GM19023 (cell line): ENCODE data around the gene SPATA31C1.
"Not testable (repeated sequence)": the region's sequence is repeated elsewhere in the genome, so short reads cannot be mapped to it uniquely, and the experiment has no call there.

Source experiments
- ATAC-seq: cut with Tn5 transposase; IDR thresholded peaks from one replicate; pipeline ENCODE4 v1.9.1; 2021; ENCODE audit warnings: mild to moderate bottlenecking, moderate library complexity; ENCODE audit not compliant: unreplicated experiment

Gene SPATA31C1

GRCh38 chr9:87886210-87886932 is 31.4 kb upstream of the SPATA31C1 start:
- ATAC-seq: no peak

DNA sequence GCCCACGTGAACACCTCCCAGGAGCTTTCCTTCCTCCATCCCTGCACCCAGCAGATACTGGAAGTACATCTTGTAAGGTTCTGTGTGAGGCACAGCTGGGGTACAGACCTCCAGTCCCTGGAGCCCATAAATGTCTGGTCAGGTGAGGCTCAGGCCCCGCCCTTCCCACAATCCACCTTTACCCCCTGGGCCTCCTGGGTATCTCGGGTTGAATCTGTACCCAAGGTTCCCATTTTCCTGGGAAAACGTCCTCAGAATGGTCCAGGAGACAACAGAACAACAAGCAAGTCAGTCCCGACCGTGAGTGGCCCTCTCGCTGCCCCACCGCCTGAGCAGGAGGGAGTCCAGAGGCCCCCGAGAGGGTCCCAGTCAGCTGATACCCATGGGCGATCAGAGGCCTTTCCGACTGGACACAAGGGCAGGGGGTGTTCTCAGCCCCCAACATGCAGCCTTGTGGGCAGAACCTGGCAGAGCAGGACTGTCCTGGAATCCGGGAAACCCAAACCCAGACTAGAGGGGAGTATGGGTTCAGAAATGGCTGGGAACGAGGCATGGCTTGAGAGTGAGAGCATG is 30.7 kb upstream of the SPATA31C1 start:
- ATAC-seq: no peak

GRCh38 chr9:87887661-87888480 is 29.9 kb upstream of the SPATA31C1 start:
- ATAC-seq: no peak

DNA sequence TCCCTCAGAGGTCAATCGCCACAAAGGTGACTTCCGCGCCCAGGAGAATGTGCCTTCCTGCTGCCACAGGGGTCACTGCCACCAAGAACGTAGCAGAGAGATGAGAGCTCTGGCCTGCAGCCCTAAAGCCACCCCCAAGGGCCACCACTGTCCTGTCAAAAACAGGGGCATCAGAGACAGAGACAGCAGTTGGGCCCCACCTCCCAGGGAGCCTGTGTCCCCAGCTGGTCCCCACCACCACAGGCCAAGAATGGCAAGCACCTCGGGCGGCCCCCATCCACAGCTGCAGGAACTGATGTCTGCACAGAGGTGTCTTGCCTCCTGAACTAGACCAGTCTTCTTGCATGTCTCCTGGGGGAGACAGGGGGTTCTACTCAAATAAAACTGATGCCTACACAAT is 29.3 kb upstream of the SPATA31C1 start:
- ATAC-seq: no peak

- ATAC-seq: no peak
Observed at GRCh38 chr9:87889065-87889881, 28.5 kb upstream of the SPATA31C1 start.

DNA sequence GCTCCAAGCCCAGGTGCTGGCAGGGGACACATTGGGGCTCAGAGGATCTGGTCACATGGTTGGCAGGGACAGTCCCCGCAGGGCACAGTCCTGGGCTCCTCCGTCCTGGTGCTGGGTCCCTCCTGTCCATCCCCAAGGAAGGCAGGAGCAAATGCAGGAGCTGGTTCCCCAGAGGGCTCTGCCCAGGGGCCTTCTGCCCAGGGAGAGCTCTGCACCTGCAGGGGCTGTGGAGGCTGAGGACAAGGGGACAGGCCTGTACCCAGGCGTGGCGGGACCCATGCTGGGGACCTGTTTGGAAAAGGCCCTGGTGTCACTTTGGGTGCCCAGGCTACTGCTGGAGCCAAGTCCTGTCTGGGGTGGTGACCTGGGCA is 27.9 kb upstream of the SPATA31C1 start:
- no peak for ATAC-seq

DNA sequence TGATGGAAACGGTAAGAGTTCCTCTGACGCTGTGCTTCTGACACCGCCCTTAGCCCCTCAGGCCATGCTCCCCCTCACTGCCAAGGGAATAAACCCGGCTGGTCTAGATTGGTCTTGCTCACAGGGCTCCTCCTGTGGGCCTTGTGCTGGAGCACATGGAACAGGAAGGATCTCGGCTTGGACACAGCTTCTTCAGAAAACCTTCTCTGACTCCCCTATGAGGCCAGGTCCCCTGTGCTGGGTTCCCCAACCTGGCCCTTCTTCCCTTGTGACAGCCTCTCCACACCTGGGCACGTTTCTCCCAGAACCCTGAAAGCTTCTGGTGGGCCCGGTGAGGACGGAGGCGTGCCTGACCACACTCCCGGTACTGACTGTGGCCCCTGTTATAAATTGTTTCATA is 26.9 kb upstream of the SPATA31C1 start:
- ATAC-seq: no peak

- ATAC-seq: no peak
Observed at GRCh38 chr9:87891754-87892153, 26.0 kb upstream of the SPATA31C1 start.

DNA sequence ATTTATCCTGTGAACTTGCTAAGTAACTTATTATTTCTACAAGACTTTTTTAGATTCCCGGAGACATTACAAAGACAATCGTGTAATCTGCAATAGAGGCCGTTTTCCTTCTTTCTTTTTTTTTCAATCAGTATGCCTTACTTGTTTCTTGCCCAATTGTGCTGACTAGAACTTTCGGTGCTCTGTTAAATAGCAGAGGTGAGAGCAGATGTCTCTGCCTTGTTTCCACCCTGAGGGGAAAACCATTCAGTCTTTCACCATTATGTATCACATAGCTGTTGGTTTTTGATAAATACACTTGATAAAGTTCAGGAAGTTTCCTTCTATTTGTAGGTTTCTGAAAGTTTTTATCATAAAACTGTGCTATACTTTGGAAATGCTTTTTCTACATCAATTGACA is 24.8 kb upstream of the SPATA31C1 start:
- ATAC-seq: no peak

DNA sequence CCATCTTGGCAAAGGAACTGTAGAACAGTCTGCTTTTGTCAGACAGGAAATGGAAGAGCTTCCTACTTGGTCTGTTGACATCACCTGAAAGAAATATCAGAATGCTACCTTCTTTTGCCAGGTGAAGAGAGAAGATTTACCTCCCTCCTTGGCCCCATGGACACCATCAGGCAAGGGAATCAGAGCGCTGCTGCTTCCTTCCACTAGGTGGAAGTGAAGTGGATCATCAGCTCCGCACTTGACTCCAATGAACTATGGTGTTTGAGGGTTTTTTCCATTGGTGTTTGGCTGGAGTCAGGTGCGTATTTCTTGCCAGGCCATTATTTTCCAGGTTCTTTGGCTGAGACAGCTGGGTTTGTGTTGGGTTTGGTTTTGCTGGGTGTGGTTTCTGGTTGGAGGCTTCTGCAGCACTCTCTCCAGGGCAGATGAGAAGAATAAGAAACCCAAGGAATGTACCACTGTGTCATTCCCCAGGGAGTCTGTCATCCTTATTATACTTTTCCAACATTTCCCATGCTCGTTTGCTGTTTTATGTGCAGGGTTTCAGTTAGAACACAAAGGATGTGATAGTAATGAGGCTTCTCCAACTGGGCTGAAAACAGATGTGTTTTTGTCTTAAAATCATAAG is 22.6 kb upstream of the SPATA31C1 start:
- ATAC-seq: no peak

- ATAC-seq: no peak
Observed at GRCh38 chr9:87896891-87897290, 20.9 kb upstream of the SPATA31C1 start.

- no peak for ATAC-seq
Observed at GRCh38 chr9:87898151-87898550, 19.6 kb upstream of the SPATA31C1 start.

DNA sequence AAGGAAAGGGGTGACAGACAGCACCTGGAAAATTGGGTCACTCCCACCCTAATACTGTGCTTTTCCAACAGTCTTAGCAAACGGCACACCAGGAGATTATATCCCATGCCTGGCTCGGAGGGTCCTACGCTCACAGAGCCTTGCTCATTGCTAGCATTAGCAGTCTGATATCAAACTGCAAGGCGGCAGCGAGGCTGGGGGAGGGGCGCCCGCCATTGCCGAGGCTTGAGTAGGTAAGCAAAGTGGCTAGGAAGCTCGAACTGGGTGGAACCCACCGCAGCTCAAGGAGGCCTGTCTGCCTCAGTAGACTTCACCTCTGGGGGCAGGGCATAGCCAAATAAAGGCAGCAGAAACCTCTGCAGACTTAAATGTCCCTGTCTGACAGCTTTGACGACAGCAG is 15.4 kb upstream of the SPATA31C1 start:
- ATAC-seq: not testable (repeated sequence)

DNA sequence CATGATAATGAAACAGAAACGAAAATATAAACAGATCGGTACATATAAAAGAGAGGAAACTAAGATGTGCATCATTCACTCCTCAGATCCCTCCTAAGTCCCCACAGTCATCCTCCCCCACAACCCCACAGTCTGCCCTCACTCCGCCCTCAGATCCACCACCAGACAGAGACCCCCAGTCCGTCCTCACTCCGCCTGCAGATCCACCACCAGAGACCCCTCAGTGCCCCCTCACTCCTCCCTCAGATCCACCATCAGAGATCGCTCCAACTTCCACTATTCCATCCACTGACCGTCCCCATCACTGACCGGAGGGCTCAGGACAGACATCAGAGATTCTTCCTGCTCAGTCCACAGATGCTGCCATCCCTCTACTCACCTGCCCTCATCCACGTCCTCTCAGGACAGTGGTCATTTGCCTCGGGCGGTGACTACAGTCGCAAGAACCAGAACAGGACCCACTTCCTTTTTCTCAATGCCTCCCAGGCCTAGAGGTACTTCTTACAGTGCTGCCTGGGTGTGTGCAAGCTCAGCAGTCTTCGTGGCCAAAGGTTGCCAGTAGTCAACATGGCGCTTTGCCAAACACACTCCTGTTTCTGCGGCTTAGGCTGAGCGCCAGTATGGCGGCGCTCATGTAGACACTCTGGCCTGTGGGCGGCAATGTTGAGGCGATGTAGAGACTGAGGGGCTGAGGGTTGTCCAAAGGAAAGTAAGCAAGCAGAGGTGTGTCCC is 8.3 kb upstream of the SPATA31C1 start:
- no peak for ATAC-seq

- ATAC-seq: no peak
Observed at GRCh38 chr9:87910821-87911220, 6.9 kb upstream of the SPATA31C1 start.

GRCh38 chr9:87919013-87919412 is 1.3 kb downstream of the SPATA31C1 start:
- ATAC-seq: not testable (repeated sequence)

DNA sequence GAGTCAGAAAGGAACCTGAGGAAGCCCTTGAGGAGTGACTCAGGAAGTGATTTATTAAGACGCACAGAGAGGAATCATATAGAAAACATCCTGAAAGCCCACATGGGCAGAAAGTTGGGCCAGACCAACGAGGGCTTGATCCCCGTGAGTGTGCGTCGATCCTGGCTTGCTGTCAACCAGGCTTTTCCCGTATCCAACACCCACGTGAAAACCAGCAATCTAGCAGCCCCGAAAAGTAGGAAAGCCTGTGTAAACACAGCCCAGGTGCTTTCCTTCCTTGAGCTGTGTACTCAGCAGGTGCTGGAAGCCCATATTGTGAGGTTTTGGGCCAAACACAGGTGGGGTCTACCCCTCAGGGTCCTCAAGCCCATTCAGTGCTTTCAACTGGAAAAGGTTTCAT is 3.8 kb downstream of the SPATA31C1 start:
- ATAC-seq: not testable (repeated sequence)

- ATAC-seq: not testable (repeated sequence)
Observed at GRCh38 chr9:87923012-87923411, 5.2 kb downstream of the SPATA31C1 start.

- ATAC-seq: not testable (repeated sequence)
Observed at GRCh38 chr9:87924851-87925250, 7.1 kb downstream of the SPATA31C1 start.

DNA sequence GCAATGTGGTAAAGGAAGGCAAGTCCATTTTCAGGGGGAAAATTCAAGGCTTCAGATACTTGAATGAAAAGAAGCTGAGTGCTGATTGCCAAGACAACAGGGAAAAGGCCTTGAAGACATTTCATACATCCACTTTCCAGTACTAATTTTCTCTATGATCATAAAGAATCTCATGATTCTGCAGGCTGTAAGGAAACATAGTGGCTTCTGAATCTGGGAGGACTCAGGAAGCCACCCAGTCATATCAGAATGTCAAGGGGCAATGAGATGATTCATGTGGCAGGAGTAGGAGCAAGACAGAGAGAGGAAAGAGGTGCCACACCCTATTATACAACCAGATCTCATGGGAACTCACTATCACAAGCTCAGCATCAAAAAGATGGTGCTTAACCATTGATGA is 11.4 kb downstream of the SPATA31C1 start:
- not testable (repeated sequence) for ATAC-seq
